ENCODE data around the gene SLC25A51. TPM values are rescaled to one million over a fixed set of nuclear protein-coding genes. Genes with fewer than 3 reads are reported as not detected.

SLC25A51 gene
- polyA plus RNA-seq, 1 experiment, result 29.9 TPM

DNA sequence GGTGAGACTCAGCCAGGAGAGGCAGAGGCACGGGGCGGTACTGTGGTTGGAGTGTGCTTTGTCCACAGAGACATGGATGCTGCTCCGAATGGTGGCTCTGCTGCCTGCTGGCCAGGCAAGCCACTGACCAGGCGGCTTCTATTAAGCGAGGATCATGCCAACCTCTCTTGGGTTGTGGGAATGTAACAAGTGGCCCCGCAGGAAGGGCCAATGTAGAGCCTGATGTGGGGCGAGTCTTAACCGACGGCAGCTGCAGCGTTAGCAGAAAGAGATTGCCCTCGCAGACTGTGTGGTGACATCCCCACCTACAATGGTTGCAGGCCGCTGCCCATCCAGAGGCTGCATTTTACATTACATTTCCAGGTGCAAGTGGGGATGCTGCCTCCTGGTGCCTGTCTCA, 46.6 kb upstream of the SLC25A51 start:
- DNase-seq (ENCODE audit: low read depth, low spot score), result no peak
- Histone ChIP-seq H3K27ac (ENCODE audit: low read depth, low read length) (no peak overlapping the region), H3K27me3 (ENCODE audit: control insufficient read depth, insufficient read depth, low read length) (no peaks in the 10 kb centered on the region), H3K9me3 (ENCODE audit: control insufficient read depth, insufficient read depth, low read length) (no peaks in the 10 kb centered on the region), H3K4me3 (ENCODE audit: low read depth, low read length) (no peak overlapping the region)
- ChIA-PET CTCF (interaction anchor here (0.8 to 1.2 kb wide), 2 partner anchors 39 to 66 kb away, joined by 4 to 7 read pairs; no protein-coding TSS in a partner anchor), POLR2A (no interaction called here)
- TF ChIP-seq, protein P1, sequence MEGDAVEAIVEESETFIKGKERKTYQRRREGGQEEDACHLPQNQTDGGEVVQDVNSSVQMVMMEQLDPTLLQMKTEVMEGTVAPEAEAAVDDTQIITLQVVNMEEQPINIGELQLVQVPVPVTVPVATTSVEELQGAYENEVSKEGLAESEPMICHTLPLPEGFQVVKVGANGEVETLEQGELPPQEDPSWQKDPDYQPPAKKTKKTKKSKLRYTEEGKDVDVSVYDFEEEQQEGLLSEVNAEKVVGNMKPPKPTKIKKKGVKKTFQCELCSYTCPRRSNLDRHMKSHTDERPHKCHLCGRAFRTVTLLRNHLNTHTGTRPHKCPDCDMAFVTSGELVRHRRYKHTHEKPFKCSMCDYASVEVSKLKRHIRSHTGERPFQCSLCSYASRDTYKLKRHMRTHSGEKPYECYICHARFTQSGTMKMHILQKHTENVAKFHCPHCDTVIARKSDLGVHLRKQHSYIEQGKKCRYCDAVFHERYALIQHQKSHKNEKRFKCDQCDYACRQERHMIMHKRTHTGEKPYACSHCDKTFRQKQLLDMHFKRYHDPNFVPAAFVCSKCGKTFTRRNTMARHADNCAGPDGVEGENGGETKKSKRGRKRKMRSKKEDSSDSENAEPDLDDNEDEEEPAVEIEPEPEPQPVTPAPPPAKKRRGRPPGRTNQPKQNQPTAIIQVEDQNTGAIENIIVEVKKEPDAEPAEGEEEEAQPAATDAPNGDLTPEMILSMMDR (IDR thresholded peaks at IDR 0.05; ENCODE audit: low read depth, low read length), result no peak

DNA sequence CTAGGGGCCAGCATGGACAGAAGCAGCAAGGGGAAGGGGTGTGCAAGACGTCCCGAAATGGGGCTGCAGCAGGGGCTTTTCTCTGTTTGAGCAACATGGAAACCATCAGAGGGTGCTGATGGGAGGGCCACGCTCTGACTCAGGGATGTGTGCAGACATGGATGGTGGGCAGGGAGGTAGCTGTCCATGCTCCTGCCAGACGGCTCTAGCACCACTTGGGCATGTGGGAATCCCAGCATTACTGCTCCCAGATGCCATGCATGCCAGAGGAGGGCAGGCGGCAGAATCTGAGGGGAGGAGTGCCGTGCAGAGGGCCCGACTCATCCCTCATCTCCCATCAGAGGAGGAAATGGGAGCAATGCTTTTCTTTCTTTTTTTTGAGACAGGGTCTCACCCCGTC, 45.6 kb upstream of the SLC25A51 start:
- ChIA-PET POLR2A (interaction anchor here (0.7 kb wide), 1 partner anchor 51 kb away, joined by 6 read pairs; no protein-coding TSS in a partner anchor), CTCF (interaction anchor here (0.6 to 1.2 kb wide), 4 partner anchors 36 to 188 kb away, joined by 3 to 7 read pairs (median 4); partner anchors contain the start of gene SHB)
- Histone ChIP-seq H3K27ac (ENCODE audit: low read depth, low read length) (no peak overlapping the region), H3K27me3 (ENCODE audit: control insufficient read depth, insufficient read depth, low read length) (no peaks in the 10 kb centered on the region), H3K9me3 (ENCODE audit: control insufficient read depth, insufficient read depth, low read length) (no peaks in the 10 kb centered on the region), H3K4me3 (ENCODE audit: low read depth, low read length) (no peak overlapping the region)
- no peak for DNase-seq (ENCODE audit: low read depth, low spot score)
- TF ChIP-seq, protein P1 (IDR thresholded peaks at IDR 0.05; ENCODE audit: low read depth, low read length), result no peak

DNA sequence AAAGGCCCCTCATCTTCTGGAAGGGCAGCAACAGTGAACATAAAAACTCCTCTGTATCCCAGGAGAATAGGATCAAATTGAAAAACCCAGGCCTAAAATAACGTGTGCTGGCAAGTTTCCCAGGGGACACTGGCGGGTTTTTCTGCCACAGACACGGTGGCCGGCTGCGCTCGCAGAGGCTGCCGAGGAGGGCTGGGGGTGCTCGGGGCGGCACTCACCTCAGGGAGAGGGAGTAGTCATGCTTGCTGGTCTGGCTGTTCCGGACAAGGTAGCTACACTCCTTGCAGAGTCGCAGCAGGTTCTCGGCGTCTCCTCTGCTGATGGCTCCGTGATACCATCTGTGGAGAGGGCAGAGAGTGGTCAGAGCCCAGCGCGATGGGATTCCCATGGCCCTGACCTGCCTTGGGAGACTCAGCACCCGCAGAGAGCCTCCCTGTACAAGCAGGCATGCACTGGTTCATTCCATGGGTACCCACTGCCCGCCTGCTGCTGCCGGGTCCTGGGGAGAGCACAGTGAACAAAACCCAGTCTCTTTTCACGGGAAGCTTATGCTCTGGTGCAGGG, 44.6 kb upstream of the SLC25A51 start:
- DNase-seq (ENCODE audit: low read depth, low spot score), result no peak
- H3K4me3 ChIP-seq (ENCODE audit: low read depth, low read length), result no peak overlapping the region
- no peaks in the 10 kb centered on the region for H3K9me3 ChIP-seq (ENCODE audit: control insufficient read depth, insufficient read depth, low read length)
- CTCF ChIA-PET, result no interaction called here
- POLR2A ChIA-PET, result interaction anchor here (0.7 kb wide), 1 partner anchor 67 kb away, joined by 3 read pairs; no protein-coding TSS in a partner anchor
- TF ChIP-seq, protein P1 (IDR thresholded peaks at IDR 0.05; ENCODE audit: low read depth, low read length), result no peak
- no peak overlapping the region for H3K27ac ChIP-seq (ENCODE audit: low read depth, low read length)
- H3K27me3 ChIP-seq (ENCODE audit: control insufficient read depth, insufficient read depth, low read length), result no peaks in the 10 kb centered on the region

DNA sequence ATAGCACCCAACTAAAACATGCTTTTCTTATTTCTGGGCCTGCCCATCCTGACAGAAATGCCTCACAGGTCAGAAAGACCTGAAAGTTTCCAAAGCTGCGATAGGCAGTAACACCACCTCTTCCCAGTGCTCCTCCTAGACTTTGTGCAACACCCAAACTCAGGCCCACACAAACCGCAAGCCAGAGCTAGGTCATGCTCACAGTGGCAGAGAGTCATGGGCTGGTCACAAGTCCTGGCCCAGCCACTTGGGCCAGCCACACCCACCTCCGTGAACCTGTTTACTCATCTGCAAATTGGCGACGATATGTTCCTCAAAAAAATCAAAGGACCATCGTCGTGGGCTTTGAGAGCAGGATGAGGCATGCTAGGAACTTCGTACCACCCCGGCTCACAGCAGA, 44.0 kb upstream of the SLC25A51 start:
- TF ChIP-seq, protein P1 (IDR thresholded peaks at IDR 0.05; ENCODE audit: low read depth, low read length), result no peak
- Histone ChIP-seq H3K4me3 (ENCODE audit: low read depth, low read length) (no peak overlapping the region), H3K27ac (ENCODE audit: low read depth, low read length) (no peak overlapping the region), H3K9me3 (ENCODE audit: control insufficient read depth, insufficient read depth, low read length) (no peaks in the 10 kb centered on the region), H3K27me3 (ENCODE audit: control insufficient read depth, insufficient read depth, low read length) (no peaks in the 10 kb centered on the region)
- ChIA-PET POLR2A (no interaction called here), CTCF (no interaction called here)
- DNase-seq (ENCODE audit: low read depth, low spot score), result no peak

DNA sequence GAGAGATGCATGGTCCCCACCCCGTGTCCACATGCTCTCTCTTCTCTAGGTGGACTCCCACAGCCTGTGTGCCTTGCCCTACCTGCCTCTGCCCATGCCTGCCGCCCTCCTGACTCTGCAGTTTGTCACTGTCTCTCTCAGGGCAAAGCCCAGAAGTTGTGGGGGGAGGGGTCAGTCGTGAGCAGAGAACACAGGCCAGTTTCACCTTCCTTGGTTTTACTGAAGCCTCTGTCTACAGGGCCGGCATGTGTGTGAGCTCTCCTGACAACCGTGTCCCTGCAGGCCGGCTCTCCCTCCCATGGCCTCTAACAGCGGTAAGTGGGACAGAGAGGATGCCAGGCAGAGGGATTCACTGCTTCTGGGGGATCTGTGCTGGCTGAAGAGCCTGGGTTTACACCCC, 43.5 kb upstream of the SLC25A51 start:
- TF ChIP-seq, protein P1 (IDR thresholded peaks at IDR 0.05; ENCODE audit: low read depth, low read length), result no peak
- ChIA-PET POLR2A (no interaction called here), CTCF (no interaction called here)
- Histone ChIP-seq H3K9me3 (ENCODE audit: control insufficient read depth, insufficient read depth, low read length) (no peaks in the 10 kb centered on the region), H3K27ac (ENCODE audit: low read depth, low read length) (no peak overlapping the region), H3K27me3 (ENCODE audit: control insufficient read depth, insufficient read depth, low read length) (no peaks in the 10 kb centered on the region), H3K4me3 (ENCODE audit: low read depth, low read length) (no peak overlapping the region)
- DNase-seq (ENCODE audit: low read depth, low spot score), result no peak

All from AG04450 (cell line).